HepG2 (cell line): ENCODE results near the gene CHMP5. TPM values are rescaled to one million over a fixed set of nuclear protein-coding genes. Genes with fewer than 3 reads are reported as not detected.

Source experiments
- CCDC6 ChIP-seq: sonication (generic); formaldehyde crosslinking; IDR thresholded peaks from 2 replicates; pipeline ENCODE4 v1.8.1; 2022; ENCODE audit warnings: mild to moderate bottlenecking, missing genetic modification reagents, moderate library complexity
- E2F1 ChIP-seq: sonication (generic); formaldehyde crosslinking; IDR thresholded peaks from 2 replicates; pipeline ENCODE4 v1.5.0; 2020; ENCODE audit warnings: missing genetic modification reagents
- GRHL1 ChIP-seq: sonication (generic); formaldehyde crosslinking; conservative IDR thresholded peaks from 2 replicates; pipeline ENCODE4 v1.8.0; 2022; ENCODE audit warnings: missing genetic modification reagents
- HOXA5 ChIP-seq: sonication (generic); formaldehyde crosslinking; IDR thresholded peaks from 2 replicates; pipeline ENCODE4 v1.4.0; 2020; ENCODE audit warnings: missing genetic modification reagents
- IRF2 ChIP-seq: IDR thresholded peaks from 2 replicates; pipeline ENCODE4 v1.6.1; 2018; ENCODE audit warnings: missing genetic modification reagents, missing compliant biosample characterization
- ISL2 ChIP-seq: sonication (generic); formaldehyde crosslinking; IDR thresholded peaks from 2 replicates; pipeline ENCODE4 v1.5.0; 2020; ENCODE audit warnings: missing genetic modification reagents
- KDM2A ChIP-seq: sonication (generic); formaldehyde crosslinking; IDR thresholded peaks from 2 replicates; pipeline ENCODE4 v1.4.0; 2020; ENCODE audit warnings: low read depth, missing genetic modification reagents, borderline replicate concordance
- MYC ChIP-seq: sonication (generic); formaldehyde crosslinking; IDR thresholded peaks from 2 replicates; pipeline ENCODE4 v1.9.0; 2021; ENCODE audit warnings: missing genetic modification reagents, borderline replicate concordance
- NR2F6 ChIP-seq, 2 experiments: IDR thresholded peaks; 2 replicates each; pipeline ENCODE4 v1.6.1; 2016; ENCODE audit warnings: antibody characterized with exemption in 1 of 2, mild to moderate bottlenecking in 1 of 2
- PAX8 ChIP-seq: sonication (generic); formaldehyde crosslinking; IDR thresholded peaks from 2 replicates; pipeline ENCODE4 v1.8.0; 2022; ENCODE audit warnings: mild to moderate bottlenecking, missing genetic modification reagents, borderline replicate concordance
- PLRG1 ChIP-seq: fragments of 450-650 bp; conservative IDR thresholded peaks from 2 replicates; pipeline ENCODE4 v1.6.1; 2016
- SNAPC2 ChIP-seq: sonication (generic); formaldehyde crosslinking; IDR thresholded peaks from 2 replicates; pipeline ENCODE4 v1.8.1; 2022; ENCODE audit warnings: mild to moderate bottlenecking, missing genetic modification reagents
- SP1 ChIP-seq, 2 experiments: fragments of 450-650 bp in 1 of 2; sonication (generic) in 1 of 2; formaldehyde crosslinking in 1 of 2; IDR thresholded peaks; 2 replicates each; pipeline versions ENCODE4 v1.4.0 to v1.6.1; 2016 to 2020; ENCODE audit warnings: missing genetic modification reagents in 1 of 2
- ZEB1 ChIP-seq: IDR thresholded peaks from 2 replicates; pipeline ENCODE4 v1.6.1; 2012; ENCODE audit warnings: mild to moderate bottlenecking, low read depth, inconsistent platforms; ENCODE audit not compliant: insufficient replicate concordance
- ZFP41 ChIP-seq: sonication (generic); formaldehyde crosslinking; IDR thresholded peaks from 2 replicates; pipeline ENCODE4 v1.4.0; 2020; ENCODE audit warnings: mild to moderate bottlenecking, missing genetic modification reagents, borderline replicate concordance
- ZNF230 ChIP-seq: sonication (generic); formaldehyde crosslinking; IDR thresholded peaks from 2 replicates; pipeline ENCODE4 v1.4.0; 2020; ENCODE audit warnings: mild to moderate bottlenecking, missing genetic modification reagents
- ZNF256 ChIP-seq: sonication (generic); formaldehyde crosslinking; conservative IDR thresholded peaks from 2 replicates; pipeline ENCODE4 v1.4.0; 2020; ENCODE audit warnings: missing genetic modification reagents
- ZNF263 ChIP-seq: sonication (generic); formaldehyde crosslinking; IDR thresholded peaks from 2 replicates; pipeline ENCODE4 v1.4.0; 2020; ENCODE audit warnings: missing genetic modification reagents
- ZNF281 ChIP-seq: sonication (generic); formaldehyde crosslinking; IDR thresholded peaks from 2 replicates; pipeline ENCODE4 v1.4.0; 2020; ENCODE audit warnings: missing genetic modification reagents, borderline replicate concordance
- ZNF33A ChIP-seq: sonication (generic); formaldehyde crosslinking; IDR thresholded peaks from 2 replicates; pipeline ENCODE4 v1.5.1; 2020; ENCODE audit warnings: missing genetic modification reagents, mild to moderate bottlenecking, moderate library complexity, borderline replicate concordance
- ZNF430 ChIP-seq: sonication (generic); formaldehyde crosslinking; IDR thresholded peaks from 2 replicates; pipeline ENCODE4 v1.9.0; 2021; ENCODE audit warnings: mild to moderate bottlenecking, missing genetic modification reagents
- ZNF446 ChIP-seq: sonication (generic); formaldehyde crosslinking; IDR thresholded peaks from 2 replicates; pipeline ENCODE4 v1.5.0; 2020; ENCODE audit warnings: mild to moderate bottlenecking, missing genetic modification reagents
- ZNF530 ChIP-seq: sonication (generic); formaldehyde crosslinking; IDR thresholded peaks from 2 replicates; pipeline ENCODE4 v1.5.0; 2020; ENCODE audit warnings: low read depth, mild to moderate bottlenecking, missing genetic modification reagents
- ZNF839 ChIP-seq: sonication (generic); formaldehyde crosslinking; IDR thresholded peaks from 2 replicates; pipeline ENCODE4 v1.4.0; 2020; ENCODE audit warnings: missing genetic modification reagents, mild to moderate bottlenecking, borderline replicate concordance
- polyA plus RNA-seq, 8 experiments: library from polyadenylated mRNA; depleted of rRNA in 3 of 8; stranded (reverse) in 7 of 8; unstranded in 1 of 8; fragments of >200 nt; fragmentation: Illumina TruSeq in 4 of 8; extraction: Trizol in 4 of 8; gene quantifications; 2 replicates each; pipeline versions ENCODE4 v1.2.1 to v1.2.3, GENCODE V29; 2011 to 2016; ENCODE audit warnings: low read depth in 4 of 8, missing spikeins in 1 of 8, mixed read lengths in 1 of 8; ENCODE audit not compliant: insufficient read depth in 1 of 8
- total RNA-seq, 5 experiments: library from RNA; depleted of rRNA; stranded (reverse); fragments of >200 nt; fragmentation: Illumina TruSeq; extraction: Trizol; gene quantifications; 2 replicates each; pipeline ENCODE4 v1.2.3, GENCODE V29; 2016; ENCODE audit warnings: low read depth in 1 of 5

The CHMP5 gene
- total and polyA plus RNA-seq, 2 of the 13 experiments (the other 11 are each of a cell fraction or from before 2014, with no cell fraction given): 46.0 to 57.3 TPM

- TF ChIP-seq ZNF281 (peak; percentile 3; the same call in 1 of the 2 replicates), KDM2A (CRISPR knock-in tag) (peak; percentile 91), IRF2 (CRISPR knock-in tag) (peak; percentile 93), CCDC6 (CRISPR knock-in tag) (peak; percentile 95; the same call in 1 of the 2 replicates), E2F1 (CRISPR knock-in tag) (peak; percentile 91), SNAPC2 (CRISPR knock-in tag) (no peak), GRHL1 (no peak; the same call in 1 of the 2 replicates), ZEB1 (no peak), ZNF263 (CRISPR knock-in tag) (peak; percentile 64; the same call in 1 of the 2 replicates), ZFP41 (CRISPR knock-in tag) (0 out of 2 replicates have a peak, but pooled peaks have one; percentile 47), ZNF430 (peak; percentile 88), ZNF230 (CRISPR knock-in tag) (peak; percentile 41; the same call in 1 of the 2 replicates), PLRG1 (no peak), NR2F6 (IDR thresholded peaks at IDR 0.05) (no peak), NR2F6 (CRISPR knock-in tag; IDR thresholded peaks at IDR 0.05) (peak; percentile 13; the same call in 1 of the 2 replicates), ZNF256 (CRISPR knock-in tag) (peak; percentile 80), SP1 (IDR thresholded peaks at IDR 0.05) (no peak), SP1 (CRISPR knock-in tag; IDR thresholded peaks at IDR 0.05) (peak; percentile 68), MYC (peak; percentile 97), ZNF446 (CRISPR knock-in tag) (0 out of 2 replicates have a peak, but pooled peaks have one; percentile 82), ZNF839 (0 out of 2 replicates have a peak, but pooled peaks have one; percentile 30), ISL2 (CRISPR knock-in tag) (peak; percentile 82), ZNF530 (CRISPR knock-in tag) (peak; percentile 56; the same call in 1 of the 2 replicates), HOXA5 (no peak; the same call in 1 of the 2 replicates), PAX8 (CRISPR knock-in tag) (peak; percentile 93; the same call in 1 of the 2 replicates), ZNF33A (CRISPR knock-in tag) (no peak)
These were observed 25.6 kb downstream of the CHMP5 start, which contains the start of gene NFX1 (continued) for GRCh38 chr9:33290247-33291030.
